H9 (cell line): ENCODE data around the gene NEK6. TPM values are rescaled to one million over a fixed set of nuclear protein-coding genes. Genes with fewer than 3 reads are reported as not detected.

Experiments
- DNase-seq: peaks from one replicate; pipeline ENCODE4 v3.0.0-alpha.2; 2017
- H2AFZ ChIP-seq: one replicate; pipeline ENCODE4 v1.6.1; 2013; ENCODE audit warnings: mild to moderate bottlenecking, low read length, control low read depth, moderate library complexity
- H2AK5ac ChIP-seq: 2 replicates; pipeline ENCODE4 v1.6.1; 2013; ENCODE audit warnings: low read length, control low read depth, mixed read lengths; ENCODE audit not compliant: insufficient read length
- H2BK120ac ChIP-seq: one replicate; pipeline ENCODE4 v1.6.1; 2013; ENCODE audit warnings: low read depth, mild to moderate bottlenecking, low read length, control low read depth, inconsistent platforms; ENCODE audit not compliant: poor library complexity, severe bottlenecking
- H2BK12ac ChIP-seq: 2 replicates; pipeline ENCODE4 v1.6.1; 2013; ENCODE audit warnings: low read length, control low read depth, mixed read lengths, low read depth; ENCODE audit not compliant: insufficient read length
- H2BK15ac ChIP-seq: 2 replicates; pipeline ENCODE4 v1.6.1; 2013; ENCODE audit warnings: low read depth, low read length, control low read depth
- H2BK20ac ChIP-seq: one replicate; pipeline ENCODE4 v1.6.1; 2013; ENCODE audit warnings: low read depth, mild to moderate bottlenecking, low read length, control low read depth, inconsistent platforms; ENCODE audit not compliant: poor library complexity, severe bottlenecking
- H2BK5ac ChIP-seq: 2 replicates; pipeline ENCODE4 v1.6.1; 2013; ENCODE audit warnings: low read length, control low read depth, mixed read lengths; ENCODE audit not compliant: insufficient read length
- H3K14ac ChIP-seq: 2 replicates; pipeline ENCODE4 v1.6.1; 2013; ENCODE audit warnings: low read length, control low read depth; ENCODE audit not compliant: insufficient read depth
- H3K18ac ChIP-seq: 2 replicates; pipeline ENCODE4 v1.6.1; 2013; ENCODE audit warnings: low read depth, mild to moderate bottlenecking, mixed read lengths, low read length, control low read depth; ENCODE audit not compliant: insufficient read length
- H3K23ac ChIP-seq: 2 replicates; pipeline ENCODE4 v1.6.1; 2013; ENCODE audit warnings: low read length, control low read depth, mixed read lengths, low read depth; ENCODE audit not compliant: insufficient read length
- H3K23me2 ChIP-seq: 2 replicates; pipeline ENCODE4 v1.6.1; 2013; ENCODE audit warnings: low read depth, mild to moderate bottlenecking, mixed read lengths, low read length, control low read depth; ENCODE audit not compliant: insufficient read length, poor library complexity, severe bottlenecking
- H3K27ac ChIP-seq: 2 replicates; pipeline ENCODE4 v1.5.1; 2013; ENCODE audit warnings: low read length, control low read depth, mixed read lengths, low read depth; ENCODE audit not compliant: insufficient read length
- H3K27me3 ChIP-seq: 2 replicates; pipeline ENCODE4 v1.6.1; 2013; ENCODE audit warnings: low read length, control low read depth, inconsistent platforms; ENCODE audit not compliant: insufficient read depth
- H3K4ac ChIP-seq: 2 replicates; pipeline ENCODE4 v1.6.1; 2013; ENCODE audit warnings: low read depth, mild to moderate bottlenecking, control low read depth, inconsistent platforms, low read length, moderate library complexity
- H3K4me1 ChIP-seq: 2 replicates; pipeline ENCODE4 v1.6.1; 2013; ENCODE audit warnings: low read length, control low read depth, inconsistent platforms; ENCODE audit not compliant: insufficient read depth
- H3K4me2 ChIP-seq: 2 replicates; pipeline ENCODE4 v1.6.1; 2013; ENCODE audit warnings: low read length, control low read depth, mixed read lengths; ENCODE audit not compliant: insufficient read length, insufficient read depth
- H3K56ac ChIP-seq: 2 replicates; pipeline ENCODE4 v1.6.1; 2013; ENCODE audit warnings: low read depth, mild to moderate bottlenecking, mixed read lengths, low read length, control low read depth; ENCODE audit not compliant: insufficient read length
- H3K79me1 ChIP-seq: 2 replicates; pipeline ENCODE4 v1.6.1; 2013; ENCODE audit warnings: low read depth, mild to moderate bottlenecking, moderate library complexity, low read length, control low read depth, inconsistent platforms; ENCODE audit not compliant: insufficient read depth, poor library complexity, severe bottlenecking
- H3K79me2 ChIP-seq: 2 replicates; pipeline ENCODE4 v1.6.1; 2013; ENCODE audit warnings: low read length, control low read depth, inconsistent platforms; ENCODE audit not compliant: insufficient read depth
- H3K9ac ChIP-seq: 2 replicates; pipeline ENCODE4 v1.6.1; 2013; ENCODE audit warnings: low read length, control low read depth, mixed read lengths; ENCODE audit not compliant: insufficient read length; ENCODE audit errors: extremely low read depth
- H3K9me3 ChIP-seq: one replicate; pipeline ENCODE4 v1.6.1; 2013; ENCODE audit warnings: low read depth, low read length, inconsistent platforms; ENCODE audit not compliant: control insufficient read depth
- H3T11ph ChIP-seq: one replicate; pipeline ENCODE4 v1.6.1; 2013; ENCODE audit warnings: mild to moderate bottlenecking, low read length, control low read depth, inconsistent platforms
- H4K20me1 ChIP-seq: one replicate; pipeline ENCODE4 v1.6.1; 2013; ENCODE audit not compliant: control insufficient read depth, insufficient read length, insufficient read depth
- H4K5ac ChIP-seq: 2 replicates; pipeline ENCODE4 v1.6.1; 2013; ENCODE audit warnings: low read depth, mild to moderate bottlenecking, mixed read lengths, low read length, control low read depth; ENCODE audit not compliant: insufficient read length
- H4K8ac ChIP-seq: replicated peaks from 2 replicates; pipeline ENCODE4 v1.6.1; 2013; ENCODE audit warnings: low read length, control low read depth, mixed read lengths, low read depth; ENCODE audit not compliant: insufficient read length
- H4K91ac ChIP-seq: 2 replicates; pipeline ENCODE4 v1.6.1; 2013; ENCODE audit warnings: low read depth, mild to moderate bottlenecking, moderate library complexity, mixed read lengths, low read length, control low read depth; ENCODE audit not compliant: insufficient read length
- H3K27ac Mint-ChIP-seq, 3 experiments: 2 replicates in 2 of 3; 3 replicates in 1 of 3; pipeline ENCODE4 v1.8.0; 2020 to 2021; ENCODE audit warnings: mixed read lengths in 3 of 3, mild to moderate bottlenecking in 1 of 3, moderate library complexity in 1 of 3
- H3K27me3 Mint-ChIP-seq: 2 replicates; pipeline ENCODE4 v1.8.0; 2021; ENCODE audit warnings: low read depth, mild to moderate bottlenecking, moderate library complexity, mixed read lengths
- H3K36me3 Mint-ChIP-seq, 3 experiments: 2 replicates in 2 of 3; 3 replicates in 1 of 3; pipeline ENCODE4 v1.8.0; 2020 to 2021; ENCODE audit warnings: low read depth in 3 of 3, mixed read lengths in 3 of 3; ENCODE audit not compliant: insufficient read depth in 1 of 3
- H3K4me1 Mint-ChIP-seq, 2 experiments: 2 replicates each; pipeline ENCODE4 v1.8.0; 2020; ENCODE audit warnings: mixed read lengths in 2 of 2
- H3K4me3 Mint-ChIP-seq, 2 experiments: 2 replicates in 1 of 2; 3 replicates in 1 of 2; pipeline ENCODE4 v1.8.0; 2020 to 2021; ENCODE audit warnings: mild to moderate bottlenecking in 2 of 2, mixed read lengths in 2 of 2, moderate library complexity in 1 of 2
- H3K9me3 Mint-ChIP-seq, 2 experiments: 2 replicates in 1 of 2; 3 replicates in 1 of 2; pipeline ENCODE4 v1.8.0; 2020; ENCODE audit warnings: mild to moderate bottlenecking in 2 of 2, mixed read lengths in 2 of 2, moderate library complexity in 1 of 2
- WGBS: extraction: QIAGEN DNeasy Blood & Tissue Kit; methylation state at CpG from one replicate; pipeline ENCODE4 v1.1.7; 2013; ENCODE audit warnings: missing lambda C conversion rate, low lambda C conversion rate, mixed read lengths; ENCODE audit not compliant: insufficient read length; ENCODE audit errors: extremely low coverage; 5-methylcytosine and 5-hydroxymethylcytosine counted together
- total RNA-seq: library from RNA; stranded (reverse); gene quantifications from 2 replicates; pipeline ENCODE4 v1.2.1, GENCODE V29; 2021
- TF ChIP-seq, protein P1 (sequence below): fragments of 200-600 bp; sonication (generic); conservative IDR thresholded peaks from 3 replicates; pipeline ENCODE4 v1.8.0; 2021; ENCODE audit warnings: antibody characterized with exemption, mild to moderate bottlenecking

NEK6 gene
- total RNA-seq, 1 experiment from 2014 or later: 14.3 TPM

DNA sequence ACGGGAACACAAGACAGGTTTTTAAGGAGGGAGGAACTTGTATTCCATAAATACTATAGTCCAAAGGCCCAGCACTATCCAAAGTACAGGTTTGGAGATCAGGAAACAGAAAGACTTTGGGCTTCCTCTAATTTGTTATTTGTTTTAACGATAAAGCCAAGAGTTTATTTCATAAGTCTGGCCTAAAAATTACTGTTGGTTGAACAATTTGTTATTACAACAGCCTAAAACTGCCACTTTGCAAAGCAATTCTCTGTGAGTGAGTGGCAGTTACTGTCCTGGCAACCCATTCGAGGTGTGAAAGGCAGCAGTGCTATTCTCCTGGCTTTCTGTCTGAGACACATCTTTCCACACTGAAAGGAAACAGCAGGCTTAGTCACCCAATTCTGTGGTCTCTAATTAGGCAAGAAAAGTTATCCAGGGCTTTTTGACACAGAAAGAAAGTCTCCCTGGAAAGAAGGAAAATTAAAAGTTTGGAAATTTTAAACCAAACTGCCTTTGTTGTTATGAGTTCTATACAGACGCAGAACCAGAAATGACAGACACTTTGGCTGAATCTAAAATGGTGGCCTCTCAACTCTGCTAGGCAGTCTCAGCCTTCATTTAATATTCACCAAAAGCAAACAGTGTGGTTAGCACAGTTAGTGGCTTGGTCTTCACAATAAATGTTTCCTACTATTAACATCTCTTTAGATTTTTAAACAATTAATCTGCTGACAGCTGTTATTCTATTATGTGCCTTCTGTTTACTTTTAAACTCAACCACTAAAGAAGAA, 123.6 kb downstream of the NEK6 start:
- H2BK20ac ChIP-seq: no peak overlapping the region
- H3K27me3 ChIP-seq: no peaks in the 10 kb centered on the region
- H2BK15ac ChIP-seq: no peak overlapping the region
- H4K20me1 ChIP-seq: no peaks in the 10 kb centered on the region
- no peak overlapping the region for H4K8ac ChIP-seq
- H3K23ac ChIP-seq: no peak overlapping the region
- no peak overlapping the region for H3K18ac ChIP-seq
- no peak overlapping the region for H2BK5ac ChIP-seq
- no peak overlapping the region for H3K4ac ChIP-seq
- TF ChIP-seq, protein P1, sequence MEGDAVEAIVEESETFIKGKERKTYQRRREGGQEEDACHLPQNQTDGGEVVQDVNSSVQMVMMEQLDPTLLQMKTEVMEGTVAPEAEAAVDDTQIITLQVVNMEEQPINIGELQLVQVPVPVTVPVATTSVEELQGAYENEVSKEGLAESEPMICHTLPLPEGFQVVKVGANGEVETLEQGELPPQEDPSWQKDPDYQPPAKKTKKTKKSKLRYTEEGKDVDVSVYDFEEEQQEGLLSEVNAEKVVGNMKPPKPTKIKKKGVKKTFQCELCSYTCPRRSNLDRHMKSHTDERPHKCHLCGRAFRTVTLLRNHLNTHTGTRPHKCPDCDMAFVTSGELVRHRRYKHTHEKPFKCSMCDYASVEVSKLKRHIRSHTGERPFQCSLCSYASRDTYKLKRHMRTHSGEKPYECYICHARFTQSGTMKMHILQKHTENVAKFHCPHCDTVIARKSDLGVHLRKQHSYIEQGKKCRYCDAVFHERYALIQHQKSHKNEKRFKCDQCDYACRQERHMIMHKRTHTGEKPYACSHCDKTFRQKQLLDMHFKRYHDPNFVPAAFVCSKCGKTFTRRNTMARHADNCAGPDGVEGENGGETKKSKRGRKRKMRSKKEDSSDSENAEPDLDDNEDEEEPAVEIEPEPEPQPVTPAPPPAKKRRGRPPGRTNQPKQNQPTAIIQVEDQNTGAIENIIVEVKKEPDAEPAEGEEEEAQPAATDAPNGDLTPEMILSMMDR: no peak
- no peaks in the 10 kb centered on the region for H3K4me1 ChIP-seq
- H2BK12ac ChIP-seq: no peak overlapping the region
- peaks cover 7% of the 10 kb centered on the region for H3K79me1 ChIP-seq
- H3K4me2 ChIP-seq: no peak overlapping the region
- H2AFZ ChIP-seq: no peak overlapping the region
- Mint-ChIP-seq H3K36me3 (peaks cover 5 to 26% (median 21%) of the 10 kb centered on the region in 3 experiments; a peak in 6 of 7 replicates), H3K4me3 (no peak overlapping the region), H3K27ac (no peak overlapping the region), H3K27me3 (no peaks in the 10 kb centered on the region), H3K4me1 (peaks cover 0 to 2% of the 10 kb centered on the region in 2 experiments; a peak in 1 of 4 replicates), H3K9me3 (no peaks in the 10 kb centered on the region)
- H4K91ac ChIP-seq: no peak overlapping the region
- H3K23me2 ChIP-seq: no peaks in the 10 kb centered on the region
- no peak overlapping the region for H3K9ac ChIP-seq
- H3K27ac ChIP-seq: no peak overlapping the region
- no peak overlapping the region for H3T11ph ChIP-seq
- H4K5ac ChIP-seq: no peak overlapping the region
- no peak overlapping the region for H3K14ac ChIP-seq
- H3K79me2 ChIP-seq: no peaks in the 10 kb centered on the region; the same call in 1 of the 2 replicates
- no peaks in the 10 kb centered on the region for H3K9me3 ChIP-seq
- no peak overlapping the region for H2AK5ac ChIP-seq
- no CpG with 5 or more reads among the region's 4 CpGs for WGBS
- DNase-seq: no peak
- H3K56ac ChIP-seq: no peak overlapping the region
- no peak overlapping the region for H2BK120ac ChIP-seq
